Stimulated activated CD4-positive, alpha-beta T cell treated with anti-CD3 and anti-CD28 coated beads, Interleukin-1b, Interleukin-23, amount 100 ng/mL, for 1 hour (primary cell): Measurements from ENCODE around the gene CNIH3.
"Not testable (repeated sequence)": the region's sequence is repeated elsewhere in the genome, so short reads cannot be mapped to it uniquely, and the experiment has no call there.

ENCODE experiments used
- DNase-seq, 2 donors: peaks; one replicate each; pipeline ENCODE4 v3.0.0-alpha.2; 2020; ENCODE audit warnings: low read depth in 2 of 2

CNIH3 gene

GRCh38 chr1:224643653-224644052, 27.5 kb downstream of the CNIH3 start:
- DNase-seq: no peak

GRCh38 chr1:224644553-224645154, 28.5 kb downstream of the CNIH3 start:
- peak; percentile 12 to 15 for DNase-seq

GRCh38 chr1:224647449-224647848, 31.3 kb downstream of the CNIH3 start:
- DNase-seq: no peak

- DNase-seq: no peak
Observed at GRCh38 chr1:224650290-224650689, 34.2 kb downstream of the CNIH3 start.

GRCh38 chr1:224651188-224651587, 35.1 kb downstream of the CNIH3 start:
- DNase-seq: no peak

- no peak for DNase-seq
Observed at GRCh38 chr1:224656392-224656791, 40.3 kb downstream of the CNIH3 start.

GRCh38 chr1:224660074-224660473, 44.0 kb downstream of the CNIH3 start:
- DNase-seq: no peak

- DNase-seq: no peak
Observed at GRCh38 chr1:224662870-224663269, 46.8 kb downstream of the CNIH3 start.

- DNase-seq: no peak
Observed at GRCh38 chr1:224665016-224665415, 48.9 kb downstream of the CNIH3 start.

- no peak for DNase-seq
Observed at GRCh38 chr1:224666078-224666477, 50.0 kb downstream of the CNIH3 start.

- no peak for DNase-seq
Observed at GRCh38 chr1:224666913-224667312, 50.8 kb downstream of the CNIH3 start.

- no peak for DNase-seq
Observed at GRCh38 chr1:224668984-224669383, 52.9 kb downstream of the CNIH3 start.

GRCh38 chr1:224669403-224669802, 53.3 kb downstream of the CNIH3 start:
- no peak for DNase-seq

GRCh38 chr1:224670506-224670905, 54.4 kb downstream of the CNIH3 start:
- no peak for DNase-seq

- no peak for DNase-seq
Observed at GRCh38 chr1:224671076-224671475, 55.0 kb downstream of the CNIH3 start.

- no peak for DNase-seq
Observed at GRCh38 chr1:224673141-224673540, 57.0 kb downstream of the CNIH3 start.

- DNase-seq: no peak
Observed at GRCh38 chr1:224675590-224675989, 59.5 kb downstream of the CNIH3 start.

- no peak for DNase-seq
Observed at GRCh38 chr1:224676551-224676950, 60.4 kb downstream of the CNIH3 start.

GRCh38 chr1:224678168-224678567, 62.1 kb downstream of the CNIH3 start:
- no peak for DNase-seq

- DNase-seq: no peak
Observed at GRCh38 chr1:224679606-224680005, 63.5 kb downstream of the CNIH3 start.

GRCh38 chr1:224681816-224682215, 65.7 kb downstream of the CNIH3 start:
- DNase-seq: no peak

GRCh38 chr1:224683936-224684335, 67.8 kb downstream of the CNIH3 start:
- no peak for DNase-seq

- DNase-seq: no peak
Observed at GRCh38 chr1:224684979-224685425, 68.9 kb downstream of the CNIH3 start.

- DNase-seq: not testable (repeated sequence)
Observed at GRCh38 chr1:224686140-224686539, 70.0 kb downstream of the CNIH3 start.
